ENCODE measurements around the gene HIVEP3.

DNA sequence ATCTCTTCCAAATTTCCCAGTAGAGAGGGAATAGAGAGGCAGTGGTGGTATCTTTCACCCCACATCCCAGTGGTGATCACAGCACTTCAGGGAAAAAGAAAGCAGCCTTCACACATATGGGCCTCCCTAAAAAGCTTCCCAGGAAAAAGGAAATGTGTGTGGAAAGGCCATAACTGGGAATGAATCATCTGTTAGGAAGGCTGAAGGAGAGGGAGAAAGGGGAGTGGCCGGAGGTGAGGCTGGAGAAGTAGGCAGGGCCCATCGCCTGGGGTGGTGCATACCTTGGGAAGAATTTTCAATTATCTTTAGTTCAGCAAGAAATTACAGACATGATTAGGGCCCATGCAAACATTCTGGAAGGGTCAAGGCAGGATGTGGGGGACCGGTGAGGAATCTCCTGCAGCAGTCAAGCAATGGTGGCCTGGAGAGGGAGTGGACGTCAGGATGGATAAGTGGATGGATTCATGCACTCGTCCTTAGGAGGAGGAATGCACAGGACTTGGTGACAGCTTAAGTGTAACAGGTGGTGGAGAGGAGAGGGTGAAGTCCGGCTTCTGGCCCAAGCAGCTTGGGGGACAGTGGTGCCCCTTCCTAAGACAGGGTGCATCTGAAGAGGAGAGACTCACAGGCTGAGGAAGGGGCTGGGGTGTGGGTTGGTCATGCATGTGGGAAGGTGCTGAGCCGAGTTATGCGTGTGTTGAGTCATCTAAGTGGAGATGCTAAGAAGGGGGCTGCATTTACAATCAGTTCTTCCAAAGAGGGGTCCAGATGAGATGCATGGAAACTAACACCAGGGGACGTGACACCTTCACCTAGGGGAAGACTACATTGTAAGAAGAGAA, 17.9 kb downstream of the HIVEP3 start:
- TF ChIP-seq, protein P1, sequence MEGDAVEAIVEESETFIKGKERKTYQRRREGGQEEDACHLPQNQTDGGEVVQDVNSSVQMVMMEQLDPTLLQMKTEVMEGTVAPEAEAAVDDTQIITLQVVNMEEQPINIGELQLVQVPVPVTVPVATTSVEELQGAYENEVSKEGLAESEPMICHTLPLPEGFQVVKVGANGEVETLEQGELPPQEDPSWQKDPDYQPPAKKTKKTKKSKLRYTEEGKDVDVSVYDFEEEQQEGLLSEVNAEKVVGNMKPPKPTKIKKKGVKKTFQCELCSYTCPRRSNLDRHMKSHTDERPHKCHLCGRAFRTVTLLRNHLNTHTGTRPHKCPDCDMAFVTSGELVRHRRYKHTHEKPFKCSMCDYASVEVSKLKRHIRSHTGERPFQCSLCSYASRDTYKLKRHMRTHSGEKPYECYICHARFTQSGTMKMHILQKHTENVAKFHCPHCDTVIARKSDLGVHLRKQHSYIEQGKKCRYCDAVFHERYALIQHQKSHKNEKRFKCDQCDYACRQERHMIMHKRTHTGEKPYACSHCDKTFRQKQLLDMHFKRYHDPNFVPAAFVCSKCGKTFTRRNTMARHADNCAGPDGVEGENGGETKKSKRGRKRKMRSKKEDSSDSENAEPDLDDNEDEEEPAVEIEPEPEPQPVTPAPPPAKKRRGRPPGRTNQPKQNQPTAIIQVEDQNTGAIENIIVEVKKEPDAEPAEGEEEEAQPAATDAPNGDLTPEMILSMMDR (IDR thresholded peaks at IDR 0.05), result 0 out of 2 replicates have a peak, but pooled peaks have one; percentile 21
- TF ChIP-seq POLR2AphosphoS5 (IDR thresholded peaks at IDR 0.05; ENCODE audit: low read depth, low read length) (no peak), REST (IDR thresholded peaks at IDR 0.05; ENCODE audit: insufficient read depth in 1 of 2, low read depth in 2 of 2, low read length in 1 of 2) (no peak), SIN3A (IDR thresholded peaks at IDR 0.05; ENCODE audit: borderline replicate concordance, insufficient read depth, low read depth, low read length) (no peak), TCF7L2 (IDR thresholded peaks at IDR 0.05; ENCODE audit: low read depth, low read length) (no peak)

Data from Panc1 (cell line).